Measurements from ENCODE around the gene SH3TC1.

- TF ChIP-seq, protein P1, sequence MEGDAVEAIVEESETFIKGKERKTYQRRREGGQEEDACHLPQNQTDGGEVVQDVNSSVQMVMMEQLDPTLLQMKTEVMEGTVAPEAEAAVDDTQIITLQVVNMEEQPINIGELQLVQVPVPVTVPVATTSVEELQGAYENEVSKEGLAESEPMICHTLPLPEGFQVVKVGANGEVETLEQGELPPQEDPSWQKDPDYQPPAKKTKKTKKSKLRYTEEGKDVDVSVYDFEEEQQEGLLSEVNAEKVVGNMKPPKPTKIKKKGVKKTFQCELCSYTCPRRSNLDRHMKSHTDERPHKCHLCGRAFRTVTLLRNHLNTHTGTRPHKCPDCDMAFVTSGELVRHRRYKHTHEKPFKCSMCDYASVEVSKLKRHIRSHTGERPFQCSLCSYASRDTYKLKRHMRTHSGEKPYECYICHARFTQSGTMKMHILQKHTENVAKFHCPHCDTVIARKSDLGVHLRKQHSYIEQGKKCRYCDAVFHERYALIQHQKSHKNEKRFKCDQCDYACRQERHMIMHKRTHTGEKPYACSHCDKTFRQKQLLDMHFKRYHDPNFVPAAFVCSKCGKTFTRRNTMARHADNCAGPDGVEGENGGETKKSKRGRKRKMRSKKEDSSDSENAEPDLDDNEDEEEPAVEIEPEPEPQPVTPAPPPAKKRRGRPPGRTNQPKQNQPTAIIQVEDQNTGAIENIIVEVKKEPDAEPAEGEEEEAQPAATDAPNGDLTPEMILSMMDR (optimal IDR thresholded peaks at IDR 0.05 in 1 of 3, IDR thresholded peaks at IDR 0.05 in 1 of 3, conservative IDR thresholded peaks at IDR 0.05 in 1 of 3; ENCODE audit: extremely low read depth in 1 of 3, insufficient read depth in 2 of 3, low read length in 3 of 3), result no peak
- no peak for TF ChIP-seq EZH2 (IDR thresholded peaks at IDR 0.05; ENCODE audit: low read length)
Observed at GRCh38 chr4:8282742-8283141, 83.7 kb downstream of the SH3TC1 start.

Measured in keratinocyte (primary cell).